ENCODE results near the gene BHLHA15.

The BHLHA15 gene

GRCh38 chr7:98256431-98256830 is 45.2 kb downstream of the BHLHA15 start:
- TF ChIP-seq, protein P1, sequence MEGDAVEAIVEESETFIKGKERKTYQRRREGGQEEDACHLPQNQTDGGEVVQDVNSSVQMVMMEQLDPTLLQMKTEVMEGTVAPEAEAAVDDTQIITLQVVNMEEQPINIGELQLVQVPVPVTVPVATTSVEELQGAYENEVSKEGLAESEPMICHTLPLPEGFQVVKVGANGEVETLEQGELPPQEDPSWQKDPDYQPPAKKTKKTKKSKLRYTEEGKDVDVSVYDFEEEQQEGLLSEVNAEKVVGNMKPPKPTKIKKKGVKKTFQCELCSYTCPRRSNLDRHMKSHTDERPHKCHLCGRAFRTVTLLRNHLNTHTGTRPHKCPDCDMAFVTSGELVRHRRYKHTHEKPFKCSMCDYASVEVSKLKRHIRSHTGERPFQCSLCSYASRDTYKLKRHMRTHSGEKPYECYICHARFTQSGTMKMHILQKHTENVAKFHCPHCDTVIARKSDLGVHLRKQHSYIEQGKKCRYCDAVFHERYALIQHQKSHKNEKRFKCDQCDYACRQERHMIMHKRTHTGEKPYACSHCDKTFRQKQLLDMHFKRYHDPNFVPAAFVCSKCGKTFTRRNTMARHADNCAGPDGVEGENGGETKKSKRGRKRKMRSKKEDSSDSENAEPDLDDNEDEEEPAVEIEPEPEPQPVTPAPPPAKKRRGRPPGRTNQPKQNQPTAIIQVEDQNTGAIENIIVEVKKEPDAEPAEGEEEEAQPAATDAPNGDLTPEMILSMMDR (IDR thresholded peaks at IDR 0.05): no peak
- Histone ChIP-seq H3K27ac (no peak overlapping the region), H3K4me3 (no peak overlapping the region)
- DNase-seq (ENCODE audit: low spot score): no peak

GRCh38 chr7:98257701-98258100 is 46.5 kb downstream of the BHLHA15 start:
- TF ChIP-seq, protein P1 (IDR thresholded peaks at IDR 0.05): no peak
- DNase-seq (ENCODE audit: low spot score): no peak
- Histone ChIP-seq H3K4me3 (no peak overlapping the region), H3K27ac (no peak overlapping the region)
